Mucosa of stomach (tissue), 1 donor: Measurements from ENCODE around the gene SPIRE1.
"Not testable (repeated sequence)": the region's sequence is repeated elsewhere in the genome, so short reads cannot be mapped to it uniquely, and the experiment has no call there.

Source experiments
- H3K27me3 ChIP-seq: one replicate; pipeline ENCODE4 v1.7.0; 2013; ENCODE audit warnings: mild to moderate bottlenecking, low read length; ENCODE audit not compliant: control insufficient read depth, insufficient read depth
- H3K36me3 ChIP-seq: one replicate; pipeline ENCODE4 v1.7.0; 2013; ENCODE audit warnings: low read length; ENCODE audit not compliant: control insufficient read depth, insufficient read depth
- H3K4me1 ChIP-seq: one replicate; pipeline ENCODE4 v1.7.0; 2013; ENCODE audit warnings: mild to moderate bottlenecking, low read length; ENCODE audit not compliant: control insufficient read depth, insufficient read depth
- H3K4me3 ChIP-seq: one replicate; pipeline ENCODE4 v1.7.0; 2013; ENCODE audit warnings: low read length
- H3K9ac ChIP-seq: one replicate; pipeline ENCODE4 v1.7.0; 2013; ENCODE audit warnings: mild to moderate bottlenecking, low read length, moderate library complexity
- H3K9me3 ChIP-seq: one replicate; pipeline ENCODE4 v1.7.0; 2013; ENCODE audit warnings: mild to moderate bottlenecking, low read length, moderate library complexity; ENCODE audit not compliant: control insufficient read depth
- donor health status: Pancreatic carcinoma.

Gene SPIRE1

GRCh38 chr18:12428923-12429322 lies 229.0 kb downstream of the SPIRE1 start:
- H3K9ac ChIP-seq: no peak overlapping the region
- no peaks in the 10 kb centered on the region for H3K27me3 ChIP-seq
- peaks cover 4% of the 10 kb centered on the region for H3K36me3 ChIP-seq
- H3K4me1 ChIP-seq: no peaks in the 10 kb centered on the region
- H3K4me3 ChIP-seq: no peak overlapping the region
- no peaks in the 10 kb centered on the region for H3K9me3 ChIP-seq

- Histone ChIP-seq H3K4me3 (no peak overlapping the region), H3K9me3 (no peaks in the 10 kb centered on the region), H3K9ac (no peak overlapping the region), H3K4me1 (no peaks in the 10 kb centered on the region), H3K36me3 (peaks cover 4% of the 10 kb centered on the region), H3K27me3 (no peaks in the 10 kb centered on the region)
Observed at GRCh38 chr18:12426924-12427323, 231.0 kb downstream of the SPIRE1 start.

DNA sequence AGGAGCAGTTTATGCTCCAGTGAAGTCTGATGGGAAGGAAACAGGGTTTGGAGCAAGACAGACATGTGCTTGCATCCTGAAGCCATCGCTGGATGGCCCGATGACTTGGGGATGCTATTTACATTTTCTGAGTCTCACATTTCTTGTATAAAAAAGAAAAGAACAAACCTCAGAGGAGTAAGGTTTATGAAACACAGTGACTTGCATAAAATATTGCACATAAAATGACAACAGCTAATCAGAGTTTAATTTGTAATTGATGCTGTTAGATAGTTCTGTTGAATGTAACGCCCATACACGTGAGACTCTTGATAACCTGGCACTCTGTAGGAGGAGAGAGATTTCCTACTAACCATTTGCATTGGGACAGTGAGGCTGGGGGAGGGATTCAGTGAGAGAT lies 233.7 kb downstream of the SPIRE1 start:
- no peaks in the 10 kb centered on the region for H3K27me3 ChIP-seq
- H3K9ac ChIP-seq: no peak overlapping the region
- H3K9me3 ChIP-seq: no peaks in the 10 kb centered on the region
- no peaks in the 10 kb centered on the region for H3K36me3 ChIP-seq
- peaks cover 4% of the 10 kb centered on the region for H3K4me1 ChIP-seq
- no peak overlapping the region for H3K4me3 ChIP-seq

GRCh38 chr18:12423820-12424219 lies 234.1 kb downstream of the SPIRE1 start:
- no peak overlapping the region for H3K9ac ChIP-seq
- no peak overlapping the region for H3K4me3 ChIP-seq
- peaks cover 4% of the 10 kb centered on the region for H3K4me1 ChIP-seq
- no peaks in the 10 kb centered on the region for H3K27me3 ChIP-seq
- H3K9me3 ChIP-seq: no peaks in the 10 kb centered on the region
- H3K36me3 ChIP-seq: no peaks in the 10 kb centered on the region

- Histone ChIP-seq H3K4me1 (peaks cover 4% of the 10 kb centered on the region), H3K27me3 (no peaks in the 10 kb centered on the region), H3K9me3 (no peaks in the 10 kb centered on the region), H3K9ac (no peak overlapping the region), H3K36me3 (no peaks in the 10 kb centered on the region), H3K4me3 (no peak overlapping the region)
Observed at GRCh38 chr18:12423393-12423792, 234.5 kb downstream of the SPIRE1 start.

DNA sequence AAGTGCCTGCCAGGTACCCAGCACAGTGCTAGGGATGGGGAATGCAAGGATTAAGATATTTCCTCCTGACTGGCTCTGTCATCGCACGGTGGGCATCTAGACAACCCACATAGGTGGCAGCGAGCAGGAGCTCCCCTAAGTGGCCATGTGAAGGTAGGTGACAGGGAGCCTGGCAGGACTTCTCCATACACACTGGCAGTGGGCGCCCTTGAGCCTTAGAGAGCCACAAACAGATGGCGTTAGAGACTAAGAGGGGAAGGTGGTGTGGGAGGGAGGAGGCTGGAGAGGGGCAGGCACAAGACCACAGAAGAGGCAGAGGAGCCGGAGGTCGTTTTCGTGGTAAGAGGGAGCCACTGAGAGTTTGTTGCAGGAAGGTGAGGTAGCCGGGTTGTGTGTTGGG lies 235.0 kb downstream of the SPIRE1 start:
- Histone ChIP-seq H3K9me3 (no peaks in the 10 kb centered on the region), H3K9ac (no peak overlapping the region), H3K27me3 (no peaks in the 10 kb centered on the region), H3K4me1 (peaks cover 4% of the 10 kb centered on the region), H3K36me3 (no peaks in the 10 kb centered on the region), H3K4me3 (no peak overlapping the region)

- Histone ChIP-seq H3K4me3 (no peak overlapping the region), H3K36me3 (no peaks in the 10 kb centered on the region), H3K27me3 (no peaks in the 10 kb centered on the region), H3K9me3 (no peaks in the 10 kb centered on the region), H3K9ac (no peak overlapping the region), H3K4me1 (peaks cover 4% of the 10 kb centered on the region)
Observed at GRCh38 chr18:12421732-12422131, 236.2 kb downstream of the SPIRE1 start.

DNA sequence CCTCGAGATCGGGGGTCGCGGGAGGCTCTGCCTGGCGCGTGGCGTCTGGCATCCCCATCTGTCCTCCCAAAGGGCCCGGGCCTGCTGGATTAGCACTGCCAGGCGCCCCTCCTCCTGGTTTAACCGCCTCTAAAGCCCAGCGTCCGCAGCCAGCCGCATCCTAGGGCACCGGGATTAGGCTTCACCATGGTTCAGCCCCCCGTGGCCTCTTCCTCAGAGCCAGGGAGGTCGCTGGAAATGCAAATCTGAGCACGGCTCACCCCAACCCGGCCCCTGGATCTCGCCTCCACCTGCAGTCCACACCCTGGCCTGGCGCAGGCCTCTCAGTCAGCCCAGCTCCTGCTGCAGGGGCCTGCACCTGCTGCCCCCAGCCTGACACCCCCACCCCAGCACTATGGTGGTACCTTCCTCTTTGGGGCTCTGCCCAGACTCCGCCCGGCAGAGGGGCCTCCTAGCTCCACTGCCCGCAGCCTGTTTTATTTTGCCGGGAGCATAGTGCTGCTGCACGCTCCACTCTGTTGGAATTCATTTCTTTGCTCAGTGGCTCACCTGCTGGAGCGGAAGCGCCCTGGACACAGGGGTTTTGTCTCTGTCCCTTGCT lies 237.0 kb downstream of the SPIRE1 start:
- Histone ChIP-seq H3K27me3 (no peaks in the 10 kb centered on the region), H3K9me3 (no peaks in the 10 kb centered on the region), H3K36me3 (no peaks in the 10 kb centered on the region), H3K9ac (no peak overlapping the region), H3K4me1 (peaks cover 4% of the 10 kb centered on the region), H3K4me3 (no peak overlapping the region)

DNA sequence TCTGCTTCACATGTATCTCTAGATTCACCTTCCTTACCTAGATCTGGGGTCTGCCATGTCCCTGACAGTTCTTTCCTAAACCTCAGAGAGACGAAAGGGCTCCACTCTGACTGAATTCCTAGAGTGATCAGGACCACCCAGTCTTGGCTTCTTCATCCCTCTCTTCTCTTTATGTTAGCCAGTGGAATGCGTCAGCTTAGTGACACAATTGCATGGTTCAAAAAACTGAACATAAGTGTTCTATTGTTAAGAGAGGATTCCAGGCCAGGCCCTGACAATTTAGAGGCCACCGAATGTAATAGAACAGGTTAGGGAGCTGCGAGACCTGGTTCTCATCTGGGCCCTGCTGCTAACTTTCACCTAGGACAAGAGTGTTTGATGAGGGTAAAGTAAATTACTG lies 240.2 kb downstream of the SPIRE1 start:
- Histone ChIP-seq H3K4me1 (peaks cover 4% of the 10 kb centered on the region), H3K9me3 (no peaks in the 10 kb centered on the region), H3K9ac (no peak overlapping the region), H3K36me3 (no peaks in the 10 kb centered on the region), H3K4me3 (no peak overlapping the region), H3K27me3 (no peaks in the 10 kb centered on the region)

DNA sequence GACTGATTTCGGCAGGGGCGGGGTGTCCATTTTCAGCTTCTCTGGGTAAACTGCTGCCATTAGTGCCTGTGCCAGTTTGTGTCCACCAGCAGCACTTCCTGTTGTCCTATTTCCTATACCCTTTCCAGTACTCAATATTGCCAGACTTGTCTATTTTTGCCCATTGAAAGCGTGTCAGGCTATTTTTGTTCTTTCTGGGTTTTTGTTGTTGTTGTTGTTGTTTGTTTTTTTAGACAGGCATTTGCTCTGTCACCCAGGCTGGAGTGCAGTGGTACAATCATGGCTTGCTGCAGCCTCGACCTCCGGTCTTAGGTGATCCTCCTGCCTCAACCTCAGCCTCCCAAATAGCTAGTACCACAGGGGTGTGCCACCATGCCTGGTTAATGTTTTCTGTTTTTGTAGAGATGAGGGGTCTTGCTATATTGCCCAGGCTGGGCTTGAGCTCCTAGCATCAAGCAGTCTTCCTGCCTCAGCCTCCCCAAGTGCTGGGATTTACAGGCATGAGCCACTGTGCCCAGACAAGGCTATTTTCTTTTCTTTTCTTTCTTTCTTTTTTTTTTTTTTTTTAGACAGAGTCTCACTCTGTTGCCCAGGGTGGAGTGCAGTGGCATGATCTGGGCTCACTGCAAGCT lies 241.7 kb downstream of the SPIRE1 start:
- H3K9me3 ChIP-seq: no peaks in the 10 kb centered on the region
- H3K4me3 ChIP-seq: no peak overlapping the region
- no peak overlapping the region for H3K9ac ChIP-seq
- H3K27me3 ChIP-seq: no peaks in the 10 kb centered on the region
- no peaks in the 10 kb centered on the region for H3K36me3 ChIP-seq
- peaks cover 4% of the 10 kb centered on the region for H3K4me1 ChIP-seq

GRCh38 chr18:12411456-12411855 lies 246.5 kb downstream of the SPIRE1 start:
- peaks cover 15% of the 10 kb centered on the region for H3K4me1 ChIP-seq
- peaks cover 6% of the 10 kb centered on the region for H3K27me3 ChIP-seq

DNA sequence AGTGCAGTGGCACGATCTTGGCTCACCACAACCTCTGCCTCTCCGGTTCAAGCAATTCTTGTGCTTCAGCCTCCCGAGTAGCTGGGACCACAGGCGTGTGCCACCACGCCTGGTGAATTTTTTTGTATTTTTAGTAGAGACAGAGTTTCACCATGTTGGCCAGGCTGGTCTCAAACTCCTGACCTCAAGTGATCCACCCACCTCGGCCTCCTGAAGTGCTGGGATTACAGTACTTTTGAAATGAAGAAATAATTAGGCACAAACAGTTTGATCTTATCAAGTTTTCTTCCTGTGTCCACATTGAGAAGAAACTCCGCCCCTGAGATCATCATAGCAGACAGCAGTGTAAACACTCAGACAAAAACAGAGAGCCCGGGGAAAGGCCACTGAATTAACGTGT lies 247.2 kb downstream of the SPIRE1 start:
- Histone ChIP-seq H3K27me3 (peaks cover 13% of the 10 kb centered on the region), H3K4me1 (peaks cover 22% of the 10 kb centered on the region)
- not testable (repeated sequence) for H3K4me3 ChIP-seq, H3K36me3 ChIP-seq, H3K9me3 ChIP-seq, H3K9ac ChIP-seq

More at GRCh38 chr18:12411456-12411855, 246.5 kb downstream of the SPIRE1 start:
- H3K4me3 ChIP-seq: no peak overlapping the region
- H3K9me3 ChIP-seq: no peaks in the 10 kb centered on the region
- H3K9ac ChIP-seq: no peak overlapping the region
- H3K36me3 ChIP-seq: no peaks in the 10 kb centered on the region
